ENCODE results near the gene AFAP1L2.

DNA sequence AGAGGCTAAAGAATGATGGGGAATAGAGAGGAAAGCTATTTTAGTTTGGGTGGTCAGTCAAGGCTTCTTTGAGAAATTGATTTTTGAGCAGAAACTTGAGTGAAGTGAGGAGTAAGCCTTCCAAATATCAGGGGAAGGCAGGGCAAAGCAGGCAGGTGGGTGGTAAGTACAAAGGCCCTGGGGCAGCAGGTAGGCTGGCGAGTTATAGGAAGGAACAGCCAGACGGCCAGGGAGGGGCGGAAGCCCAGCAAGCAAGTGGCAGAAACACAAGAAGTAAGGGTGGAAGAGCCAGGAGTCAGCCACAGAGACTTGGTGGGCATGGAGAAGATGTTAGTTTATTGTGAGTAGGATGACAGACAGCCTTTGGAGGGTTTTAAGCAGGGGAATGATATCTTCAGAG, 130.4 kb downstream of the AFAP1L2 start:
- TF ChIP-seq, protein P1, sequence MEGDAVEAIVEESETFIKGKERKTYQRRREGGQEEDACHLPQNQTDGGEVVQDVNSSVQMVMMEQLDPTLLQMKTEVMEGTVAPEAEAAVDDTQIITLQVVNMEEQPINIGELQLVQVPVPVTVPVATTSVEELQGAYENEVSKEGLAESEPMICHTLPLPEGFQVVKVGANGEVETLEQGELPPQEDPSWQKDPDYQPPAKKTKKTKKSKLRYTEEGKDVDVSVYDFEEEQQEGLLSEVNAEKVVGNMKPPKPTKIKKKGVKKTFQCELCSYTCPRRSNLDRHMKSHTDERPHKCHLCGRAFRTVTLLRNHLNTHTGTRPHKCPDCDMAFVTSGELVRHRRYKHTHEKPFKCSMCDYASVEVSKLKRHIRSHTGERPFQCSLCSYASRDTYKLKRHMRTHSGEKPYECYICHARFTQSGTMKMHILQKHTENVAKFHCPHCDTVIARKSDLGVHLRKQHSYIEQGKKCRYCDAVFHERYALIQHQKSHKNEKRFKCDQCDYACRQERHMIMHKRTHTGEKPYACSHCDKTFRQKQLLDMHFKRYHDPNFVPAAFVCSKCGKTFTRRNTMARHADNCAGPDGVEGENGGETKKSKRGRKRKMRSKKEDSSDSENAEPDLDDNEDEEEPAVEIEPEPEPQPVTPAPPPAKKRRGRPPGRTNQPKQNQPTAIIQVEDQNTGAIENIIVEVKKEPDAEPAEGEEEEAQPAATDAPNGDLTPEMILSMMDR (conservative IDR thresholded peaks at IDR 0.05; ENCODE audit: low read depth, low read length) = no peak
- TF ChIP-seq EZH2 (IDR thresholded peaks at IDR 0.05; ENCODE audit: borderline replicate concordance, low read depth, low read length, poor library complexity, severe bottlenecking) = no peak

All from A673 (cell line).